Aorta (tissue), 5 donors: ENCODE data around the gene GEN1. TPM values are rescaled to one million over a fixed set of nuclear protein-coding genes. Genes with fewer than 3 reads are reported as not detected.

Experiments
- ATAC-seq: fragments of 200-7000 bp; cut with Tn5 transposase; one replicate; pipeline ENCODE4 v1.9.1; 2022; ENCODE audit warnings: moderate library complexity; ENCODE audit not compliant: low FRiP score
- DNase-seq, 2 donors: peaks; one replicate each; pipeline ENCODE4 v3.0.0-alpha.2; 2020
- H3K27ac ChIP-seq, 2 donors: one replicate each; pipeline ENCODE4 v1.5.1; 2013; ENCODE audit warnings: low read length in 2 of 2, mild to moderate bottlenecking in 2 of 2, moderate library complexity in 2 of 2, control low read depth in 1 of 2, inconsistent platforms in 1 of 2, low read depth in 1 of 2
- H3K27me3 ChIP-seq, 2 donors: one replicate each; pipeline ENCODE4 v1.6.1; 2013; ENCODE audit warnings: control low read depth in 1 of 2, low read length in 1 of 2, mild to moderate bottlenecking in 1 of 2, moderate library complexity in 1 of 2; ENCODE audit not compliant: insufficient read depth in 2 of 2, control insufficient read depth in 1 of 2
- H3K36me3 ChIP-seq, 2 donors: one replicate each; pipeline ENCODE4 v1.6.1; 2013; ENCODE audit warnings: control low read depth in 1 of 2, low read length in 1 of 2, mild to moderate bottlenecking in 1 of 2; ENCODE audit not compliant: insufficient read depth in 2 of 2, control insufficient read depth in 1 of 2
- H3K4me1 ChIP-seq, 2 donors: one replicate each; pipeline ENCODE4 v1.6.1; 2013; ENCODE audit warnings: low read length in 2 of 2, control low read depth in 1 of 2, mild to moderate bottlenecking in 1 of 2, moderate library complexity in 1 of 2; ENCODE audit not compliant: insufficient read depth in 2 of 2, control insufficient read depth in 1 of 2
- H3K4me3 ChIP-seq, 2 donors: one replicate each; pipeline ENCODE4 v1.5.1; 2013; ENCODE audit warnings: low read length in 2 of 2, control low read depth in 1 of 2, mild to moderate bottlenecking in 1 of 2
- H3K9me3 ChIP-seq: one replicate; pipeline ENCODE4 v1.6.1; 2013; ENCODE audit warnings: mild to moderate bottlenecking, low read length; ENCODE audit not compliant: control insufficient read depth
- WGBS, 2 donors: extraction: QIAGEN DNeasy Blood & Tissue Kit; methylation state at CpG; one replicate each; pipeline ENCODE4 v1.1.7; 2013; 5-methylcytosine and 5-hydroxymethylcytosine counted together
- intact Hi-C, 2 donors: fragments of 100-400 bp; cut with DNase I; formaldehyde crosslinking; loops; one replicate each; pipeline versions ENCODE4 v1.14.2 to v1.15.0; 2022
- polyA plus RNA-seq, 2 donors: library from polyadenylated mRNA; stranded (reverse); fragments of 200-250 nt; gene quantifications; one replicate each; pipeline ENCODE4 v1.2.3, GENCODE V29; 2013
- total RNA-seq, 2 donors: library from RNA; stranded (reverse); fragmentation: NEBNext Ultra II Directional; extraction: Animal tissue kit (Norgen Biotek cat#: 25700); gene quantifications; one replicate each; pipeline ENCODE4 v1.2.1, GENCODE V29; 2021
- donor health status: healthy with polysubstance abuse.
- donor health status: Bipolar disorder and iron deficiency.
- donor health status: DM: no; HTN: no; CAD: no.
- donor health status: DM: no; HTN: no; CAD: no.
- donor health status: DM: yes; HTN: yes; CAD: no.

The GEN1 gene
- total and polyA plus RNA-seq, 4 donors: 1.2 to 5.5 (median 2.5) TPM

DNA sequence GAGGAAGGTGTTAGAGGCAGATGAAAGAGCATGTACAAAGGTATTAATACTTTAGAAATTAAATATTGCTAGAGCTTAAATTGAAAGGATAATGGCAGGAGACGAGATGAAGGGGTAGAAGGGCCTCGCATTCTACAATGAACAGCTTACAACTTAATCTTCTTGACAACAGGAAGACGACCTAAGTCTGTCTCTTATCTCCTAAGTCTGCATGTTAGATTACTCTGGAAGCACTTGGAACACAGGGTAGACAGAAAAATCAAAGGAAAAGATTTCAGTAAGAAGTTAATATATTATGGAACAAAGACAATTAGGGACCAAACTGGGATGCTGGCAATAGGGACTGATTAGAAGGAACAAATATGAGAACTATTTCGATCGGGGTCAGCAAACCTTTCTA, 35.2 kb upstream of the GEN1 start:
- peaks cover 0 to 2% of the 10 kb centered on the region in 2 donors for H3K36me3 ChIP-seq
- H3K27me3 ChIP-seq: no peaks in the 10 kb centered on the region
- intact Hi-C loops: loop anchor here (5.0 to 10.0 kb wide), 2 partner anchors 114 to 116 kb away; no protein-coding TSS in a partner anchor
- H3K4me1 ChIP-seq: no peaks in the 10 kb centered on the region
- H3K9me3 ChIP-seq: no peaks in the 10 kb centered on the region
- no peak overlapping the region for H3K4me3 ChIP-seq
- no peak for ATAC-seq
- 81 to 84% methylated on average over 5 of the region's 5 CpGs for WGBS, 2 donors
- no peak overlapping the region for H3K27ac ChIP-seq
- DNase-seq: no peak

DNA sequence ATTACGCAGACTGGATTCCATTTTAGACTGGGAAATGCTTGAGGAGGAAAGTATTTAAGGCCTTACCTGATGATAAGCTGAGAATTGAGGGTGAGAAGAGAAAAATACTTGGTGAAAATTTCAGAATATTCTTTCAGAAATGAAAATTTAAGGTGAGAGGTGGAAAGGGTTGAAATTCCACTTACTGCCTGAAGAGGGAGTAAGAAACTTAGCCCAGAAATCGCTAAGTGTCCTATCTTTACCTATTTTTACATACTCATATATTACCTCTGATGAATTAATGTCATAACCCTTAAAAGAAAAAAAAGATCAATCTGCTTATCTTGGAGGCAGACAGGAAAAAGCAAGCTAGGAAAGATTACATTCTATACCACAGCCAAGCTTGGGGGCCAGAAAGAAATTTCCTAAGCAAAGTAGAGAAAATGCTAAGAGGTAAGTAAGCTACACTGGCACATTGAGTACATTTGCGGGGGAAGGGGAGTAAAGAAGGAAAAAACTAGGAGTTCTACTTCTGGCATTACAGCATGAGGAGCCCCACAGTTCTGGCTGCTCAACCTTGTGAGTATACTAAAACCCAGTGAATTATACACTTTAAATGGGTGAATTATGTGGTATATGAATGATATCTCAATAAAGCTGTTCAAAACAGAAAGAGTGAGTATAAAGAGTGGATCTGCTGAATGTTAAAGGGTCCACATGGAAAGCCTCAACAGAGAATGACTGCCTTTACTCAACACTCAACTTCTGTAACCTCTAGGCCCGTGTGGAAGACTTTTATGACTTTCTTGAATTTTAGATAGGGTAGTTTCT, 34.2 kb upstream of the GEN1 start:
- ATAC-seq: no peak
- H3K36me3 ChIP-seq: peaks cover 0 to 2% of the 10 kb centered on the region in 2 donors
- intact Hi-C loops: loop anchor here (5.0 to 10.0 kb wide), 3 partner anchors 113 to 435 kb away; no protein-coding TSS in a partner anchor

DNA sequence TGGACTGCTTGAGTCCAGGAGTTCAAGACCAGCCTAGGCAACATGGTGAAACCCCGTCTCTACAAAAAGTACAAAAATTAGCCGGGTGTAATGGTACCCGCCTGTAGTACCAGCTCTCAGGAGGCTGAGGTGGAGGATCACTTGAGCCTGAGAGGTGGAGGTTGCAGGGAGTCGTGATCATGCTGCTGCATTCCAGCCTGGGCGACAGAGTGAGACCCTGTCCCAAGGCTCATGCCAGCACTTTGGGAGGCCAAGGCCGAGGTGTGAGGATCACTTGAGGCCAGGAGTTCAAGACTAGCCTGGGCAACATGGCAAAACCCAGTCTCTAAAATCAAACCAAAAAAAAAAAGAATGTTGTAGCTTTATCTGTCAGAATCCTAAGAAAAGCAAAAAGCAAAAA, 25.7 kb upstream of the GEN1 start:
- no peak overlapping the region for H3K27ac ChIP-seq
- intact Hi-C loops: loop anchor here in 1 of 2 donors (10.0 kb wide), 1 partner anchor 427 kb away; no protein-coding TSS in a partner anchor
- no peaks in the 10 kb centered on the region for H3K27me3 ChIP-seq
- H3K9me3 ChIP-seq: no peaks in the 10 kb centered on the region
- H3K36me3 ChIP-seq: peaks cover 0 to 2% of the 10 kb centered on the region in 2 donors
- no peak overlapping the region for H3K4me3 ChIP-seq
- no peak for ATAC-seq
- WGBS, 2 donors: 95 to 96% methylated on average over 6 of the region's 6 CpGs
- DNase-seq: no peak
- no peaks in the 10 kb centered on the region for H3K4me1 ChIP-seq

More for the DNA sequence above, 34.2 kb upstream of the GEN1 start:
- 60 to 66% methylated on average over 4 of the region's 4 CpGs for WGBS, 2 donors
- H3K4me1 ChIP-seq: no peaks in the 10 kb centered on the region
- H3K4me3 ChIP-seq: no peak overlapping the region
- H3K9me3 ChIP-seq: no peaks in the 10 kb centered on the region
- H3K27ac ChIP-seq: no peak overlapping the region
- DNase-seq: no peak
- H3K27me3 ChIP-seq: no peaks in the 10 kb centered on the region

DNA sequence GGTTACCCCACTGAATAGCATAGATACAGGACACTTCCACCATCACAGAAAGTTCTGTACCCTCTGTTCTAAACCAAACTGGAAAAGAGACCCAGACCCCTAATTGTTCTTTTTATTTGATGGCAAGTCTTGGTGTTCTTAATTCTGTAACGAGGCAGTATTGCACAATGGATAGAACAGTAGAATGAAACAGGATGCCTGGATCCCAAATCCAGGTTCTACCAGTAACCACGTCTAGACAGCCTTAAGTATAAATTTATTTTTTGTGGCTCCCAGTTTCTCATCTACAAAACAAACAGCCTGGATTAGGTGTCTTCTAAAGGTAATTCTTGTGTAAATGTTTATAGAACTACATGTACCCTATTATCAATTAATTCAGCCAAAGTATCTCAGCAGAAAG, 24.1 kb upstream of the GEN1 start:
- H3K36me3 ChIP-seq: peaks cover 2 to 3% of the 10 kb centered on the region in 2 donors
- ATAC-seq: no peak
- no peaks in the 10 kb centered on the region for H3K27me3 ChIP-seq
- intact Hi-C loops: loop anchor here in 1 of 2 donors (10.0 kb wide), 1 partner anchor 425 kb away; no protein-coding TSS in a partner anchor
- H3K4me3 ChIP-seq: no peak overlapping the region
- no peaks in the 10 kb centered on the region for H3K9me3 ChIP-seq
- 91 to 92% methylated on average over 2 of the region's 2 CpGs for WGBS, 2 donors
- no peak for DNase-seq
- no peaks in the 10 kb centered on the region for H3K4me1 ChIP-seq
- H3K27ac ChIP-seq: no peak overlapping the region

DNA sequence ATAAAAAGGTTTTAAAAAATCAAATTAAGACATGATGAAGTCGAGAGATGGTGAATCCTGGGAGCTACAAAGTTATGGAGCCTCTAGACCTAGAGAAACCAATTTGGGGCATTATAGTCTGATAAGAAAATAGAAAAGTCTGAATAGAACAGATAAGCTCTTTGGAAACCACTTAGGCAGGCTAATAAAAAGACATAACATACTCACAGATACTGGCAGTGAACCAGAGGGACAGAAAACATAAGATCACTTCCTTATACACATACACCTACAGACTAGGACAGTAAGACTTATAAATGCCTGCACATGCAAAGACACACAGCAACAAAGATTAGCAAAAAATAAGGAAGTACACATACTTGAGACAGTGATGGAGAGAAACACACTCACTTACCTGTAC, 20.3 kb upstream of the GEN1 start:
- ATAC-seq (no peak), DNase-seq (no peak)
- Histone ChIP-seq H3K27ac (no peak overlapping the region), H3K4me1 (no peaks in the 10 kb centered on the region), H3K4me3 (no peak overlapping the region), H3K9me3 (no peaks in the 10 kb centered on the region), H3K36me3 (peaks cover 6% of the 10 kb centered on the region in 2 donors), H3K27me3 (no peaks in the 10 kb centered on the region)
- WGBS, 2 donors: 86 to 87% methylated on average over 1 of the region's 1 CpG
- intact Hi-C loops: no loop called here

DNA sequence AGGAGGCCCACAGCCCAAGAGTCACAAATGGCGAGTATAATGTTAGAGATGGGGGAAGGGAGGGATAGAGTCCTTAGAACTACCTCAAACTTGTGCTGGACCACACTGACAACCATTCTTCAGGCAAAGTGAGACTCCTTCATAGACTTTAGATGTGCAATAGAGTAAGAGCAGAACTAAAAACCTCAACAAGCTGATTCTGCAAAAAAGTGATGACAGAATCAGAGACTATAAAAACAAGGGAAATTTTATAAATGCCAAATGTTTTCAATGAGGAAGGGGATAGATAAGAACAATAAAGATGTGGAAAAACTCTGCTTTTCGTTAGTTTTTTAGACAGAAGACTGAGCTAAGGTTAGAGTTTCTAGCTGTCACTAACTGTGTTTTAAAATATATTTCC, 18.1 kb upstream of the GEN1 start:
- 81 to 83% methylated on average over 2 of the region's 2 CpGs for WGBS, 2 donors
- ATAC-seq: no peak
- no peak for DNase-seq
- Histone ChIP-seq H3K27me3 (no peaks in the 10 kb centered on the region), H3K27ac (no peak overlapping the region), H3K9me3 (no peaks in the 10 kb centered on the region), H3K36me3 (peaks cover 6 to 7% of the 10 kb centered on the region in 2 donors), H3K4me1 (no peaks in the 10 kb centered on the region), H3K4me3 (no peak overlapping the region)
- intact Hi-C loops: no loop called here

DNA sequence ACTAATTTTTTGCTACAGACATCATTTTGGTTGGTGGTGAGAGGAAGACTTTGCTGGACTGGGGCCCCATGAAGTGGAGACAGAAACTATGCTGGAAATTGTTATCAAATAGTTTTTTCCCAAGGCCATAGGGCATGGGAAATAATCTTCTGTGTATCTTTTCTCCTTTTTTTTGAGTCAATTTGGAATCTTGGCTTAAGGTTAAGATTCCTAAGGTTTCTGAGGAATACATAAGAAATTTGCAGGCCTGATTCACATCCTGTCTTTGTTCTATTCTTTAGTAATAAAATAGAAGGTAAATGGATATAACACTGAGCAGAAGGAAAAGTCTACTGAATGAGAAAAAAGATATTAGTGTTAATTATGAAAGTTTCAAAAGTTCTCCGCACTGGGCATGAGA, 16.9 kb upstream of the GEN1 start:
- no peaks in the 10 kb centered on the region for H3K4me1 ChIP-seq
- H3K9me3 ChIP-seq: no peaks in the 10 kb centered on the region
- ATAC-seq (no peak), DNase-seq (no peak)
- no peak overlapping the region for H3K27ac ChIP-seq
- H3K27me3 ChIP-seq: no peaks in the 10 kb centered on the region
- H3K4me3 ChIP-seq: no peak overlapping the region
- intact Hi-C loops: no loop called here
- WGBS, 2 donors: 93 to 96% methylated on average over 1 of the region's 1 CpG
- peaks cover 6 to 7% of the 10 kb centered on the region in 2 donors for H3K36me3 ChIP-seq

DNA sequence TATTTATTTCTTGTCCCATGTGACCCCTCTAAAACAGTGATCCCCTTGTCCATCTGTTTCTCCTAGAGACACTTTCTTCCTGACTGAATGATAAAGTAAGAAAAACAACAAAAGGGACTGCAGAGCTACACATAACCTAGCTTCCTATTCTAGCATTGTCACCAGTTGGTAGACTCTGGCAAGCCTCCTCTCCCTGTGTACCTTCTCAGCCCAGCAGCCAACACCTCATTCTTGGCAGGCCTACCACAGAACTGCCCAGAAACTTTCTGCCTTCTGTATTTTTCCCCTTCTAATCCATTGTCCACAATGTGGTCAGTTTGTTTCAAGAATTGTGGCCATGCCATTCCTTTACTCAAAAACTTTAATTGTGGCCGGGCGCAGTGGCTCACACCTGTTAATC, 13.7 kb upstream of the GEN1 start:
- H3K4me3 ChIP-seq: no peak overlapping the region
- no peaks in the 10 kb centered on the region for H3K4me1 ChIP-seq
- H3K27ac ChIP-seq: no peak overlapping the region
- peaks cover 2 to 7% of the 10 kb centered on the region in 2 donors for H3K36me3 ChIP-seq
- no peak for ATAC-seq
- intact Hi-C loops: no loop called here
- DNase-seq: no peak
- H3K27me3 ChIP-seq: no peaks in the 10 kb centered on the region
- H3K9me3 ChIP-seq: no peaks in the 10 kb centered on the region
- 97 to 100% methylated on average over 2 of the region's 2 CpGs for WGBS, 2 donors
